GM12878 (cell line): ENCODE results near the gene DLG2. TPM values are rescaled to one million over a fixed set of nuclear protein-coding genes. Genes with fewer than 3 reads are reported as not detected.

Experiments used
- ATAC-seq: fragments of 200-7000 bp; cut with Tn5 transposase; 3 replicates; pipeline ENCODE4 v1.9.1; 2020; ENCODE audit warnings: mild to moderate bottlenecking, moderate library complexity
- BruUV-seq: library from RNA; stranded (reverse); fragments of 400-500 nt; replicated peaks from 2 replicates; lab custom pipeline; 2021; lab: Mats Ljungman, UMichigan
- CTCF ChIA-PET: fragments of 300-600 bp; sonication (Branson Sonifier 250); formaldehyde crosslinking; extraction: SDS; loops from one replicate; lab custom pipeline; 2021; ENCODE audit warnings: inconsistent platforms; lab: Yijun Ruan, JAX
- POLR2A ChIA-PET: fragments of 350-600 bp; formaldehyde crosslinking; extraction: SDS; loops from one replicate; lab custom pipeline; 2021; ENCODE audit warnings: inconsistent platforms; lab: Charles Lee
- RAD21 ChIA-PET: fragments of 300-600 bp; sonication (Branson Sonifier 250); formaldehyde crosslinking; loops from one replicate; lab custom pipeline; 2023; ENCODE audit warnings: antibody characterized with exemption; ENCODE audit not compliant: unreplicated experiment; lab: Charles Lee
- SMC1A ChIA-PET: fragments of 300-600 bp; sonication (Branson Sonifier 250); formaldehyde crosslinking; loops from one replicate; lab custom pipeline; 2023; ENCODE audit not compliant: unreplicated experiment, uncharacterized antibody; lab: Charles Lee
- DNase-seq: peaks from one replicate; pipeline ENCODE4 v3.0.0-alpha.2; 2011; ENCODE audit warnings: low read depth, low spot score
- FAIRE-seq: peaks from 3 replicates; lab custom pipeline; 2011; peaks lifted over from hg19 to GRCh38; lab: Jason Lieb, UNC
- H2AFZ ChIP-seq: 2 replicates; pipeline ENCODE4 v1.6.0; 2011; ENCODE audit warnings: low read depth, low read length, control low read depth; ENCODE audit not compliant: control insufficient read depth
- H3K27ac ChIP-seq: 2 replicates; pipeline ENCODE4 v1.5.1; 2011; ENCODE audit warnings: control low read depth; ENCODE audit not compliant: control insufficient read depth, insufficient read depth
- H3K27me3 ChIP-seq, 2 experiments: replicated peaks in 1 of 2; 2 replicates each; pipeline versions ENCODE4 v1.6.0 to v1.6.1; 2011; ENCODE audit warnings: low read length in 1 of 2; ENCODE audit not compliant: control insufficient read depth in 2 of 2, insufficient read depth in 2 of 2
- H3K36me3 ChIP-seq, 2 experiments: 2 replicates each; pipeline ENCODE4 v1.5.1; 2011; ENCODE audit warnings: low read length in 1 of 2; ENCODE audit not compliant: control insufficient read depth in 2 of 2, insufficient read depth in 2 of 2
- H3K4me1 ChIP-seq: 2 replicates; pipeline ENCODE4 v1.6.1; 2011; ENCODE audit warnings: mild to moderate bottlenecking, low read length, moderate library complexity, mixed read lengths; ENCODE audit not compliant: control insufficient read depth, insufficient read depth
- H3K4me2 ChIP-seq: 2 replicates; pipeline ENCODE4 v1.6.0; 2011; ENCODE audit warnings: control low read depth; ENCODE audit not compliant: control insufficient read depth, insufficient read depth
- H3K4me3 ChIP-seq: fragments of 200-600 bp; sonication (generic); 2 replicates; pipeline ENCODE4 v1.5.1; 2016
- H3K79me2 ChIP-seq: 2 replicates; pipeline ENCODE4 v1.6.0; 2011; ENCODE audit warnings: low read length; ENCODE audit not compliant: control insufficient read depth, insufficient read depth
- H3K9ac ChIP-seq: 2 replicates; pipeline ENCODE4 v1.8.0; 2011; ENCODE audit warnings: low read length, control low read depth, mixed read lengths; ENCODE audit not compliant: control insufficient read depth, insufficient read depth
- H3K9me3 ChIP-seq: replicated peaks from 3 replicates; pipeline ENCODE4 v1.5.1; 2011; ENCODE audit warnings: mild to moderate bottlenecking, low read length; ENCODE audit not compliant: control insufficient read depth, insufficient read depth
- H4K20me1 ChIP-seq: 2 replicates; pipeline ENCODE4 v1.6.0; 2011; ENCODE audit not compliant: control insufficient read depth, insufficient read depth
- BACH1 ChIP-seq: fragments of 450-650 bp; IDR thresholded peaks from 2 replicates; pipeline ENCODE4 v1.6.1; 2017; ENCODE audit warnings: mild to moderate bottlenecking, borderline replicate concordance
- NBN ChIP-seq: fragments of 450-650 bp; IDR thresholded peaks from 2 replicates; pipeline ENCODE4 v1.6.1; 2016
- NRF1 ChIP-seq: conservative IDR thresholded peaks from 2 replicates; pipeline ENCODE4 v1.6.1; 2011; ENCODE audit warnings: mild to moderate bottlenecking, low read depth, low read length, improper control_type of control experiment
- ZNF622 ChIP-seq: fragments of 450-650 bp; IDR thresholded peaks from 2 replicates; pipeline ENCODE4 v1.6.1; 2017; ENCODE audit warnings: mild to moderate bottlenecking, inconsistent platforms
- in situ Hi-C: fragments of 300-500 bp; cut with MboI; formaldehyde crosslinking; loops from 9 replicates; pipeline ENCODE4 v1.14.3; 2018; ENCODE audit warnings: mixed read lengths
- intact Hi-C: fragments of 100-400 bp; cut with micrococcal nuclease; formaldehyde crosslinking; loops from one replicate; pipeline ENCODE4 v1.14.2; 2022; ENCODE audit not compliant: unreplicated experiment
- polyA plus RNA-seq, 11 experiments: library from polyadenylated mRNA; depleted of rRNA in 4 of 11; unstranded in 6 of 11; stranded (reverse) in 5 of 11; fragments of >200 nt; fragmentation: Nextera tagmentation in 4 of 11; fragmentation: Illumina TruSeq in 1 of 11; extraction: Ambion mirVana in 4 of 11; extraction: Trizol in 1 of 11; gene quantifications; 1 replicate in 1 of 11; 2 replicates in 10 of 11; pipeline versions ENCODE4 v1.2.1 to v1.2.3, GENCODE V29; 2011 to 2016; ENCODE audit warnings: inconsistent platforms in 2 of 11, missing spikeins in 2 of 11, low read depth in 1 of 11
- total RNA-seq, 4 experiments: library from RNA; depleted of rRNA in 3 of 4; stranded (reverse); fragments of >200 nt in 3 of 4; fragmentation: Illumina TruSeq in 1 of 4; extraction: Trizol in 1 of 4; gene quantifications; 2 replicates each; pipeline versions ENCODE4 v1.2.1 to v1.2.3, GENCODE V29; 2013 to 2021
- TF ChIP-seq, protein P1 (sequence below): IDR thresholded peaks from 2 replicates; pipeline ENCODE4 v1.6.1; 2011; ENCODE audit warnings: low read depth, mild to moderate bottlenecking, low read length, moderate library complexity, borderline replicate concordance; ENCODE audit errors: extremely low read depth
- TF ChIP-seq, protein P2 (sequence below): fragments of 450-650 bp; IDR thresholded peaks from 2 replicates; pipeline ENCODE4 v1.6.1; 2017; ENCODE audit warnings: mild to moderate bottlenecking, low read depth, inconsistent platforms; ENCODE audit not compliant: poor library complexity, severe bottlenecking
- TF ChIP-seq, protein P3 (sequence below): IDR thresholded peaks from 2 replicates; pipeline ENCODE4 v1.6.1; 2012; ENCODE audit warnings: low read depth, low read length, improper control_type of control experiment
- TF ChIP-seq, protein P4 (sequence below): IDR thresholded peaks from 2 replicates; pipeline ENCODE4 v1.6.1; 2011; ENCODE audit warnings: low read depth, low read length, improper control_type of control experiment, borderline replicate concordance

Gene DLG2
- total and polyA plus RNA-seq, 10 of the 15 experiments (the other 5 are each of a cell fraction or from before 2014, with no cell fraction given): 0.09 to 0.98 (median 0.35) TPM

DNA sequence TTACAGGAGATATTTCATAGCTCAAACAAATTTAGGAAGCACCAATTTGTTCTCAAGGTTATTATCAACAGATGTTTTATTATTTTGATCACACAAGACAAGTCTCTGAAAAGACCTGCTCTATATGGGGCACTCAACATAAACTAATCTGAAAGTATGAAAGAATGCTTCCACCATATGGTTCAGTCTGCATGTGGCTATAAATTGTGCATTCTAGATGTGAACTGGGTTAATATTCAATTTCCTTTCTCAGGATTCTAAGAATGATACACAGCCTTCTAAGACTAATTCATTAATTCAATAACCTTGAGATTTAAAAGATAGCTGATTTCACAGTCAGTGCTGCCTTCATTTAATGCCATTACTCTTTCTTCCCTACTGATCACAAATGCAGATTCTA lies 1489.6 kb downstream of the DLG2 start:
- Histone ChIP-seq H4K20me1 (no peaks in the 10 kb centered on the region), H3K9ac (no peak overlapping the region), H3K4me1 (no peaks in the 10 kb centered on the region), H3K27ac (no peak overlapping the region), H3K27me3 (no peaks in the 10 kb centered on the region), H3K9me3 (no peaks in the 10 kb centered on the region), H3K4me2 (no peak overlapping the region), H2AFZ (no peak overlapping the region), H3K79me2 (no peaks in the 10 kb centered on the region), H3K36me3 (no peaks in the 10 kb centered on the region), H3K4me3 (no peak overlapping the region)
- ChIA-PET CTCF (no interaction called here), SMC1A (interaction anchor here (0.8 kb wide), 1 partner anchor 60 kb away, joined by 3 read pairs; no protein-coding TSS in a partner anchor), RAD21 (no interaction called here), POLR2A (no interaction called here)
- DNase-seq (no peak), ATAC-seq (no peak), FAIRE-seq (no peak)
- intact Hi-C loops: no loop called here
- TF ChIP-seq NRF1 (no peak), ZNF622 (no peak), NBN (no peak), BACH1 (no peak)
- TF ChIP-seq, protein P1, sequence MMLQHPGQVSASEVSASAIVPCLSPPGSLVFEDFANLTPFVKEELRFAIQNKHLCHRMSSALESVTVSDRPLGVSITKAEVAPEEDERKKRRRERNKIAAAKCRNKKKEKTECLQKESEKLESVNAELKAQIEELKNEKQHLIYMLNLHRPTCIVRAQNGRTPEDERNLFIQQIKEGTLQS: no peak
- TF ChIP-seq, protein P2, sequence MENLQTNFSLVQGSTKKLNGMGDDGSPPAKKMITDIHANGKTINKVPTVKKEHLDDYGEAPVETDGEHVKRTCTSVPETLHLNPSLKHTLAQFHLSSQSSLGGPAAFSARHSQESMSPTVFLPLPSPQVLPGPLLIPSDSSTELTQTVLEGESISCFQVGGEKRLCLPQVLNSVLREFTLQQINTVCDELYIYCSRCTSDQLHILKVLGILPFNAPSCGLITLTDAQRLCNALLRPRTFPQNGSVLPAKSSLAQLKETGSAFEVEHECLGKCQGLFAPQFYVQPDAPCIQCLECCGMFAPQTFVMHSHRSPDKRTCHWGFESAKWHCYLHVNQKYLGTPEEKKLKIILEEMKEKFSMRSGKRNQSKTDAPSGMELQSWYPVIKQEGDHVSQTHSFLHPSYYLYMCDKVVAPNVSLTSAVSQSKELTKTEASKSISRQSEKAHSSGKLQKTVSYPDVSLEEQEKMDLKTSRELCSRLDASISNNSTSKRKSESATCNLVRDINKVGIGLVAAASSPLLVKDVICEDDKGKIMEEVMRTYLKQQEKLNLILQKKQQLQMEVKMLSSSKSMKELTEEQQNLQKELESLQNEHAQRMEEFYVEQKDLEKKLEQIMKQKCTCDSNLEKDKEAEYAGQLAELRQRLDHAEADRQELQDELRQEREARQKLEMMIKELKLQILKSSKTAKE: no peak
- TF ChIP-seq, protein P3, sequence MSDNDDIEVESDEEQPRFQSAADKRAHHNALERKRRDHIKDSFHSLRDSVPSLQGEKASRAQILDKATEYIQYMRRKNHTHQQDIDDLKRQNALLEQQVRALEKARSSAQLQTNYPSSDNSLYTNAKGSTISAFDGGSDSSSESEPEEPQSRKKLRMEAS: no peak
- TF ChIP-seq, protein P4, sequence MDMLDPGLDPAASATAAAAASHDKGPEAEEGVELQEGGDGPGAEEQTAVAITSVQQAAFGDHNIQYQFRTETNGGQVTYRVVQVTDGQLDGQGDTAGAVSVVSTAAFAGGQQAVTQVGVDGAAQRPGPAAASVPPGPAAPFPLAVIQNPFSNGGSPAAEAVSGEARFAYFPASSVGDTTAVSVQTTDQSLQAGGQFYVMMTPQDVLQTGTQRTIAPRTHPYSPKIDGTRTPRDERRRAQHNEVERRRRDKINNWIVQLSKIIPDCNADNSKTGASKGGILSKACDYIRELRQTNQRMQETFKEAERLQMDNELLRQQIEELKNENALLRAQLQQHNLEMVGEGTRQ: no peak
- BruUV-seq: no TSS peak
- in situ Hi-C loops: no loop called here
